ENCODE results near the gene MAFF.

The MAFF gene

GRCh38 chr22:38248280-38248679, 46.5 kb downstream of the MAFF start:
- no peak for DNase-seq (ENCODE audit: low spot score)

- no peak for DNase-seq (ENCODE audit: low spot score)
Measured at GRCh38 chr22:38249301-38249700, 47.5 kb downstream of the MAFF start.

GRCh38 chr22:38249803-38250642, 48.2 kb downstream of the MAFF start:
- DNase-seq (ENCODE audit: low spot score) = no peak

DNA sequence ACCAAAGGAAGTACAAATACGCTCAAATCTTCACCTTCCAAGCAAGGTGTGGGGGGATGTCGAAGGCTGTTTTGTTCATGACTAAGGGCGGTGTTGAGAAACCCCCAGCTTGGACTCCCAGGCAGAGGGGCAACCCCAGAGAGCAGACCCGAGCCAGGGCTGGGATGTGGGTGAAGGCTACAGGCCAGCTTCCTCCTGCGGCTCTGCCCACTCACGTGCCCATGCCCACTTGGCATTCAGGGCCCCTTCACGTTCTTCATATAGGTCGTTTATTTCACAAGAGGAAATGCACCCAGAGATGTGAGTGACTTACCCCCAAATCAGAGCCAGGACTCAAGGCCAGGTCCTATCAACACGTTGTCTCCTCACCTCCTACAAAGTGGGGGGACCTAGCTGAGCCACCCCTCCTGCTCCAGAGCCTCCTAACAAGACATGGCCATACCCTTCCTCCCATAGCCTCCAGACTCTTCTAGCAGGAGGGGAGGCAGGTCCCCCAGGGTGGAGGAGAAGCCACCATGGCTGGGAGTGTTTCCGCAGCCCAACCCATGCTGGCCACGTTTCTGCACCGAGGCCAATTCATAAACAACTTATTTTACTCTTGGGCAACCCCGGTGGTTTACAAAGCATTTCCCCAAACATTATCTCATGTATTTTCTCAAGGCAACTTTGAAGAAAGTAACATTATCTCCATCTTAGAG, 49.0 kb downstream of the MAFF start:
- no peak for DNase-seq (ENCODE audit: low spot score)

GRCh38 chr22:38251341-38251692, 49.5 kb downstream of the MAFF start:
- no peak for DNase-seq (ENCODE audit: low spot score)

- DNase-seq (ENCODE audit: low spot score) = no peak
Measured at GRCh38 chr22:38255697-38256096, 53.9 kb downstream of the MAFF start.

DNA sequence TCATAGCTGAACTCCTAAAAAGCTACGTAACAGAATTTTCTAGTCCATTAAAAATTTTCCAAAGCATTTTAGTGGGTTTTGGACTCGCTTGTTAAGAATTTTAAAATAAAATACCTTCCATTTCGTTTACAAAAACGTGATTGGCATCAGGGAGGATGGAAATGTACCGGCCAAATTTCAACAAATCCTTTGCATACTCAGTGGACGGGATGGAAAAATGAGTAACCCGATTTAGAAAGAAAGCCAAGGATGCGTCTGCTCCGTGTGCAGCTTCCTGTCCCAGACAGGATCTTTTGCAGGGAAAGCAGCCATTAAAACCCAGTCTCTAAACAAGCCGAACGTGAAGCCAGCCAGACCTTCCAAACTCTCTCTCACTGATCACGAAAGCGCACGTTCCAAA, 55.4 kb downstream of the MAFF start:
- DNase-seq (ENCODE audit: low spot score) = peak; percentile 82

DNA sequence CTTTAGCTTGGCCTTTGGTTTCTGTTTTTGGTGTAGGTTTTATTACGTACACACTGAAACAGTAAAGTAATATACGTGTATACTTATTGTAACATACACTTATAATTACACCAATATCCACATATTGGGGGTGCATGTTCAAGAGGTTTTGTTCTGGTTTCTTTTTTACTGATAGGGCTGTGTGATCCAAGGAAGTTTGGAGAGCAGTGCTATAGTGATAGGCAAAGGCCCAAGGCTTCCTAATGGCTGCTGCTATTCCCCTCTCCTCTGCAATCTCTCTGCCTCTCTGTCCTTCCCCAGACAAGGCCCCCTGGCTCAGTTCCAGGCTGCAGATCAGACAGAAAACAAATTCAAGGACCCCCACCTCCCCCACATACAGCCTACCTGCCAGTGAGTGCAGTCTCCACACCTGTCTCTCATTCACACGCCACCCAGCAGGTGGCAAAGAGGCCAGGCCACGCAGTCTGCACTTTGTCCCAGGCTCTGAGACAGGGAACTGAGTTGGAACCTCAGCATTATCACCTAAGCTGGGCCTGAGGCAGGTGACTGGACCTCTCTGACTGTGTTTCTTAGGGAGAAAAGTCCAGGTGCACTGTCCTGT, 56.0 kb downstream of the MAFF start:
- no peak for DNase-seq (ENCODE audit: low spot score)

- DNase-seq (ENCODE audit: low spot score) = no peak
Measured at GRCh38 chr22:38258895-38259294, 57.1 kb downstream of the MAFF start.

DNA sequence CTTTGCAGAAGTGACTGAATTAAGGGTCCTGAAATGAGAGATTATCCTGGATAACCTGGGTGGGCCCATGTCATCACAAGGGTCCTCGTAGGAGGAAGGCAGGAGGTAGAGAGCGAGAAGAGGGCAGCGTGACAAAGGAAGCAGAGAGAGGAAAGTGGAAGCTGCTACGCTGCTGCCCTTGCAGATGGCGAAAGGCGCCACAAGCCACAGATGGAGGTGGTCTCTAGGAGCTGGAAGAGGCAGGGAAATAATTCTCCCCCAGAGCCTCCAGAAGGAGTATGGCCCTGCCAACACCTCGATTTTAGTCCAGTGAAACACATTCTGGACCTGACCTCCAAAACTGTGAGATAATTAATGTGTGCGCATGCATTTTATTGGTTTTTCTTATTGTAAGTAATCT, 57.6 kb downstream of the MAFF start:
- no peak for DNase-seq (ENCODE audit: low spot score)

- DNase-seq (ENCODE audit: low spot score) = peak; percentile 31
Measured at GRCh38 chr22:38260761-38261681, 59.2 kb downstream of the MAFF start.

DNA sequence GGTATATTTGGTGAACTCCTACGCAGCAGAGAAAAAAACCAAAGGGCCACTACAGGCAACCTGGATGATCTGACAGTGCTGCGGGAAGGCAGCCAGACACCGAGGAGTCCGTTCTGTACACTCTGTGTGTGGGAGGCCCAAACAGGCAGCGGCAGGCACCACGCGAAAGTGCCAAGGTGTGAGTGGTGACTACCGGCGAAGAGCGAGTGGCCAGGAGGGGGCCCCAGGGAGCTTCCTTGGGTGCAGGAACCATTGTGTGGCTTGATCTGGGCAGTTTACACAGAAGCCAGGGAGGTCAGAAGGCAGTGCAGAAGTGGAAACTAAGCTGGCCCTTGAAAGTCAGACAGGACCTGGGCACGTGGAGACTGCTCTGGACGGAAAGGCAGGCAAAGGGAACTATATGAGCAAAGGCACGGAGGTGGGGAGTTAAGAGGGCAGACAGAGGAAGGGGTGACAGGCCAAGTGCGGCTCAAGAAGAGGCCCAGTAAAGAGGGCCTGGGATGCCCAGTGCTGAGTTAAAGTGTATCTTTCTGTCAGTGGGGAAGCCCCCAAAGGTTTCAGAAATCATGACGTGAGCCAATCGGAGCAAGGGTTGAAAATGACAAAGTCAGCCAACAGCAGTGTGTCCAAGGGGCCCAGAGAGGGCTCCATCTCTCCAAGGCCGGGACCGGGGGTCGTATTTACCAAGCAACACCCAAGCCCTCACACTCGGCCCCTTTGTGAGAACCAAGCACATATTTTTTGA, 60.4 kb downstream of the MAFF start:
- peak; percentile 40 for DNase-seq (ENCODE audit: low spot score)

GRCh38 chr22:38264322-38264843, 62.6 kb downstream of the MAFF start:
- DNase-seq (ENCODE audit: low spot score) = no peak
